ENCODE data around the gene NDUFV3.

Gene NDUFV3

GRCh38 chr21:42962380-42963007, 69.4 kb downstream of the NDUFV3 start:
- H3K4me3 ChIP-seq (ENCODE audit: low read depth, low read length): no peak overlapping the region
- TF ChIP-seq, protein P1, sequence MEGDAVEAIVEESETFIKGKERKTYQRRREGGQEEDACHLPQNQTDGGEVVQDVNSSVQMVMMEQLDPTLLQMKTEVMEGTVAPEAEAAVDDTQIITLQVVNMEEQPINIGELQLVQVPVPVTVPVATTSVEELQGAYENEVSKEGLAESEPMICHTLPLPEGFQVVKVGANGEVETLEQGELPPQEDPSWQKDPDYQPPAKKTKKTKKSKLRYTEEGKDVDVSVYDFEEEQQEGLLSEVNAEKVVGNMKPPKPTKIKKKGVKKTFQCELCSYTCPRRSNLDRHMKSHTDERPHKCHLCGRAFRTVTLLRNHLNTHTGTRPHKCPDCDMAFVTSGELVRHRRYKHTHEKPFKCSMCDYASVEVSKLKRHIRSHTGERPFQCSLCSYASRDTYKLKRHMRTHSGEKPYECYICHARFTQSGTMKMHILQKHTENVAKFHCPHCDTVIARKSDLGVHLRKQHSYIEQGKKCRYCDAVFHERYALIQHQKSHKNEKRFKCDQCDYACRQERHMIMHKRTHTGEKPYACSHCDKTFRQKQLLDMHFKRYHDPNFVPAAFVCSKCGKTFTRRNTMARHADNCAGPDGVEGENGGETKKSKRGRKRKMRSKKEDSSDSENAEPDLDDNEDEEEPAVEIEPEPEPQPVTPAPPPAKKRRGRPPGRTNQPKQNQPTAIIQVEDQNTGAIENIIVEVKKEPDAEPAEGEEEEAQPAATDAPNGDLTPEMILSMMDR (IDR thresholded peaks at IDR 0.05; ENCODE audit: low read depth, low read length, missing control alignments): no peak
- in situ Hi-C loops (cut with HindIII; ENCODE audit: low sequenced_read_pairs): no loop called here
- DNase-seq (ENCODE audit: low read depth): no peak

Measured in astrocyte of the cerebellum (primary cell).